GM23248 (cell line): Measurements from ENCODE around the gene HS3ST3B1.

Experiments
- EZH2 ChIP-seq: fragments of 200-600 bp; sonication (generic); IDR thresholded peaks from 2 replicates; pipeline ENCODE4 v1.6.1; 2018; ENCODE audit warnings: antibody characterized with exemption, mild to moderate bottlenecking; ENCODE audit not compliant: insufficient read depth, poor library complexity, severe bottlenecking
- EZH2phosphoT487 ChIP-seq: fragments of 200-600 bp; sonication (generic); IDR thresholded peaks from 2 replicates; pipeline ENCODE4 v1.6.1; 2018; ENCODE audit warnings: antibody characterized with exemption, moderate library complexity, mild to moderate bottlenecking, low read depth; ENCODE audit not compliant: insufficient read depth

- TF ChIP-seq EZH2 (no peak), EZH2phosphoT487 (no peak)
Observed at GRCh38 chr17:14376666-14377065, 75.8 kb downstream of the HS3ST3B1 start.
